Liver (tissue), 3 donors: ENCODE measurements around the gene SETD5.

Experiments used
- CTCF ChIP-seq: fragments of 150-350 bp; IDR thresholded peaks from 2 replicates; pipeline ENCODE4 v1.5.1; 2017; ENCODE audit warnings: improper control_type of control experiment, low read depth, low read length; ENCODE audit not compliant: missing input control
- REST ChIP-seq: IDR thresholded peaks from 2 replicates; pipeline ENCODE4 v1.6.1; 2016; ENCODE audit warnings: antibody characterized with exemption, mild to moderate bottlenecking
- SP1 ChIP-seq: IDR thresholded peaks from 2 replicates; pipeline ENCODE4 v1.6.1; 2018; ENCODE audit warnings: antibody characterized with exemption, mild to moderate bottlenecking
- TAF1 ChIP-seq: conservative IDR thresholded peaks from 2 replicates; pipeline ENCODE4 v1.6.1; 2016; ENCODE audit warnings: antibody characterized with exemption, mild to moderate bottlenecking
- YY1 ChIP-seq: IDR thresholded peaks from 2 replicates; pipeline ENCODE4 v1.6.1; 2016; ENCODE audit warnings: antibody characterized with exemption, mild to moderate bottlenecking
- TF ChIP-seq, protein P1 (sequence below): IDR thresholded peaks from 2 replicates; pipeline ENCODE4 v1.6.1; 2016; ENCODE audit warnings: antibody characterized with exemption
- donor health status: healthy.
- donor health status: healthy.

DNA sequence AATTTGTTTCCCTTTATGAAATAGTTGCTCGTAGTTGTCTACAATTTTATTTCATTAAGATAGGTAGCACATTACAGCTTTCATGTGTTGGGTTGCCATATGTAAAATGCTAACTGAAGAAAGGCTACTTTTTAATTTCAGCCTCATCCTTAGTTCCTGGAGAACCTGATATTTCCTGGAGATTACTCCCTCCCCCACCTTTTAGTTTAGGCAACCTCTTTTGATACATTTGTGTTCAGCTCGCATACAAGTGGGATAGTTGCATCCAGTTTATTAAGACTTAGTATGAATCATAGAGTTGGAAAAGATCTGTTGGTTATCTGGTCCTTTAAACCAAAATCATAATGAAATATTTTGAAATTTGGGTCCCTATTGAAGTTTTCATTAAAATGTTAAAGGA is 6.0 kb downstream of the SETD5 start:
- TF ChIP-seq CTCF (no peak), SP1 (no peak), TAF1 (no peak), REST (no peak), YY1 (no peak)
- TF ChIP-seq, protein P1, sequence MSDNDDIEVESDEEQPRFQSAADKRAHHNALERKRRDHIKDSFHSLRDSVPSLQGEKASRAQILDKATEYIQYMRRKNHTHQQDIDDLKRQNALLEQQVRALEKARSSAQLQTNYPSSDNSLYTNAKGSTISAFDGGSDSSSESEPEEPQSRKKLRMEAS, result no peak
